ENCODE data around the gene HIBADH.

- TF ChIP-seq CSRNP3 (CRISPR knock-in tag; IDR thresholded peaks at IDR 0.05) (no peak), ZFP3 (CRISPR knock-in tag; IDR thresholded peaks at IDR 0.05) (no peak), CSDC2 (CRISPR knock-in tag; IDR thresholded peaks at IDR 0.05) (no peak), ISL1 (CRISPR knock-in tag; IDR thresholded peaks at IDR 0.05) (no peak), RARB (CRISPR knock-in tag; IDR thresholded peaks at IDR 0.05) (no peak)
- TF ChIP-seq, protein P1, sequence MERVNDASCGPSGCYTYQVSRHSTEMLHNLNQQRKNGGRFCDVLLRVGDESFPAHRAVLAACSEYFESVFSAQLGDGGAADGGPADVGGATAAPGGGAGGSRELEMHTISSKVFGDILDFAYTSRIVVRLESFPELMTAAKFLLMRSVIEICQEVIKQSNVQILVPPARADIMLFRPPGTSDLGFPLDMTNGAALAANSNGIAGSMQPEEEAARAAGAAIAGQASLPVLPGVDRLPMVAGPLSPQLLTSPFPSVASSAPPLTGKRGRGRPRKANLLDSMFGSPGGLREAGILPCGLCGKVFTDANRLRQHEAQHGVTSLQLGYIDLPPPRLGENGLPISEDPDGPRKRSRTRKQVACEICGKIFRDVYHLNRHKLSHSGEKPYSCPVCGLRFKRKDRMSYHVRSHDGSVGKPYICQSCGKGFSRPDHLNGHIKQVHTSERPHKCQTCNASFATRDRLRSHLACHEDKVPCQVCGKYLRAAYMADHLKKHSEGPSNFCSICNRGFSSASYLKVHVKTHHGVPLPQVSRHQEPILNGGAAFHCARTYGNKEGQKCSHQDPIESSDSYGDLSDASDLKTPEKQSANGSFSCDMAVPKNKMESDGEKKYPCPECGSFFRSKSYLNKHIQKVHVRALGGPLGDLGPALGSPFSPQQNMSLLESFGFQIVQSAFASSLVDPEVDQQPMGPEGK (CRISPR knock-in tag; IDR thresholded peaks at IDR 0.05; ENCODE audit: borderline replicate concordance) = no peak
Observed at GRCh38 chr7:27617651-27618381, 44.9 kb downstream of the HIBADH start.

All from SK-N-SH treated with all-trans-retinoic acid at 6 μM for 48 hours (cell line).